ENCODE results near the gene RHOB. TPM values are rescaled to one million over a fixed set of nuclear protein-coding genes. Genes with fewer than 3 reads are reported as not detected.

The RHOB gene
- polyA plus RNA-seq, 1 of the 3 experiments (the other 2 are of a cell fraction), result 50.3 TPM

DNA sequence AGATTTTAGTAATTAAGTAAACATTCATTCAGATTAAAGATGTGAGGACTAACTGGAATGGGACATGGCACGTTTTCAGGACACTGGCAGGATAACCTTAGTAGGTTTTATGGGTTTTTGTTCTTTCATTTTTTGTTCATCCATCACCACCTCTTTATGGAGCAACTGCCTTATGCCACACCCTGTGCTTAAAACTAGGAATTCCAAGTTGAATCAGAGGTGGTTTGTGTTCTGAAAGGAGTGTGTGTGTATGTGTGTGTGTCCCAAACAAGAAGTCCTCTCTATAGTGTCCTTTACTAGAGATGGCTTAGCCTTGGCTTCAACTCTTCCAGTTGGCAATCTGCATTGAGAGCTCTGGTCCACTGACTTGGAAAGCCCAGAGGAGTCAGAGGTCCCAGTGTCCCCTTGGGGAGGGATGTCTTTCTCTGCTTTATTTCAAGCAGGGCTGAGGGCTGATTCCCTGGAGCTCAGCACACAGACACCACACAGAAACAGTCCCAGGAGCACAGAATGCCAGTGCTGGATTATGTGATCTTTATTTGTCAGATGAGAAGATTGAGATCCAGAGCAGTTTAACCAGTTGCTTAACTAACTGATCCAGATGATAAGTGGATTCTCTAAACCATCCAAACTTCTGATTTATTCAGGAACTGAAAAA is 25.2 kb downstream of the RHOB start (continued):
- TF ChIP-seq, protein P1, sequence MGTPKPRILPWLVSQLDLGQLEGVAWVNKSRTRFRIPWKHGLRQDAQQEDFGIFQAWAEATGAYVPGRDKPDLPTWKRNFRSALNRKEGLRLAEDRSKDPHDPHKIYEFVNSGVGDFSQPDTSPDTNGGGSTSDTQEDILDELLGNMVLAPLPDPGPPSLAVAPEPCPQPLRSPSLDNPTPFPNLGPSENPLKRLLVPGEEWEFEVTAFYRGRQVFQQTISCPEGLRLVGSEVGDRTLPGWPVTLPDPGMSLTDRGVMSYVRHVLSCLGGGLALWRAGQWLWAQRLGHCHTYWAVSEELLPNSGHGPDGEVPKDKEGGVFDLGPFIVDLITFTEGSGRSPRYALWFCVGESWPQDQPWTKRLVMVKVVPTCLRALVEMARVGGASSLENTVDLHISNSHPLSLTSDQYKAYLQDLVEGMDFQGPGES (IDR thresholded peaks at IDR 0.05; ENCODE audit: low read depth, low read length), result no peak
- TF ChIP-seq MXI1 (IDR thresholded peaks at IDR 0.05; ENCODE audit: low read depth, low read length), result no peak

DNA sequence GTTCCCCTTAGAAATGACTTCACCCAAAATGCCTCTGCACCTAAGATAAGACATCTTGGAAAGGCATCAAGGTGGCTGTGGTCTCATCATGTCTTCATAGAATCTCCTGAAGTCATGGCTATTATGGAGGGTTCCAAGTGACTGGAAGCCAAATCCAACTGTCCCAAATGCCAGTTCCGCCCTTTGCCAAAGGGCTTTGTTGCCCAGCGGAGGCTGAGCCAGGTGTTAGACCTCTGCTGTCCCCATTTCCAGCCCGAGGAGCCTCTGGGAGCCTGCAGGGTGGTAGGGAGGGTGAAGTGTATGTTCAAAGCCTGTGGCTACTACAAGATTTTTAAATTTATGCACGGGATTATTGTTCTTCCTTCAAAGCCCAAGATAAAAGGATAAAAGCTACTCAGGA is 25.7 kb downstream of the RHOB start:
- DNase-seq, result no peak
- H3K27ac ChIP-seq (ENCODE audit: low read depth in 2 of 2, low read length in 1 of 2), result no peak overlapping the region
- no peaks in the 10 kb centered on the region for H3K36me3 ChIP-seq (replicated peaks in 1 of 2; ENCODE audit: control insufficient read depth in 1 of 2, insufficient read depth in 2 of 2, low read length in 1 of 2)
- H3K27me3 ChIP-seq (ENCODE audit: insufficient read depth), result no peaks in the 10 kb centered on the region
- no peaks in the 10 kb centered on the region for H4K20me1 ChIP-seq (ENCODE audit: insufficient read depth)
- no peaks in the 10 kb centered on the region for H3F3A ChIP-seq (replicated peaks; ENCODE audit: insufficient read depth)
- H3K9ac ChIP-seq, result no peak overlapping the region
- no peaks in the 10 kb centered on the region for H3K79me2 ChIP-seq (ENCODE audit: insufficient read depth)
- peaks cover 0 to 16% of the 10 kb centered on the region in 2 experiments; a peak in 1 of 4 replicates for H3K4me1 ChIP-seq (ENCODE audit: control insufficient read depth in 1 of 2, insufficient read depth in 2 of 2, low read depth in 1 of 2, low read length in 1 of 2)
- no peak overlapping the region for H3K4me2 ChIP-seq
- no peaks in the 10 kb centered on the region for H3K9me3 ChIP-seq
- WGBS (ENCODE audit: low lambda C conversion rate), result 70% methylated on average over 4 of the region's 4 CpGs
- ChIA-PET CTCF (interaction anchor here (1.4 to 2.1 kb wide), 3 partner anchors 76 to 170 kb away, joined by 3 to 6 read pairs (median 5); no protein-coding TSS in a partner anchor), POLR2A (interaction anchor here (1.1 kb wide), 1 partner anchor 26 kb away, joined by 5 read pairs; the partner anchor contains the start of gene RHOB)
- TF ChIP-seq CHD2 (IDR thresholded peaks at IDR 0.05; ENCODE audit: low read length, partially characterized antibody) (no peak), RXRA (IDR thresholded peaks at IDR 0.05; ENCODE audit: borderline replicate concordance, low read depth) (no peak), ELF1 (IDR thresholded peaks at IDR 0.05) (no peak), RCOR1 (IDR thresholded peaks at IDR 0.05; ENCODE audit: low read length) (no peak), MEF2A (IDR thresholded peaks at IDR 0.05; ENCODE audit: borderline replicate concordance, low read depth) (no peak), POLR2AphosphoS5 (IDR thresholded peaks at IDR 0.05; ENCODE audit: low read depth, low read length) (no peak), YY1 (IDR thresholded peaks at IDR 0.05; ENCODE audit: low read depth) (no peak), GABPA (IDR thresholded peaks at IDR 0.05; ENCODE audit: low read depth) (no peak), SIN3A (IDR thresholded peaks at IDR 0.05; ENCODE audit: borderline replicate concordance, low read depth, low read length) (no peak), JUND (IDR thresholded peaks at IDR 0.05) (no peak), GATA2 (CRISPR knock-in tag; IDR thresholded peaks at IDR 0.05) (no peak), MXI1 (IDR thresholded peaks at IDR 0.05; ENCODE audit: low read depth, low read length) (no peak), NRF1 (IDR thresholded peaks at IDR 0.05; ENCODE audit: low read depth, low read length) (no peak), NFIC (IDR thresholded peaks at IDR 0.05; ENCODE audit: borderline replicate concordance) (no peak), FOXJ3 (CRISPR knock-in tag; IDR thresholded peaks at IDR 0.05) (no peak)
- TF ChIP-seq, protein P2, sequence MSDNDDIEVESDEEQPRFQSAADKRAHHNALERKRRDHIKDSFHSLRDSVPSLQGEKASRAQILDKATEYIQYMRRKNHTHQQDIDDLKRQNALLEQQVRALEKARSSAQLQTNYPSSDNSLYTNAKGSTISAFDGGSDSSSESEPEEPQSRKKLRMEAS (IDR thresholded peaks at IDR 0.05; ENCODE audit: low read depth), result no peak
- TF ChIP-seq, protein P3, sequence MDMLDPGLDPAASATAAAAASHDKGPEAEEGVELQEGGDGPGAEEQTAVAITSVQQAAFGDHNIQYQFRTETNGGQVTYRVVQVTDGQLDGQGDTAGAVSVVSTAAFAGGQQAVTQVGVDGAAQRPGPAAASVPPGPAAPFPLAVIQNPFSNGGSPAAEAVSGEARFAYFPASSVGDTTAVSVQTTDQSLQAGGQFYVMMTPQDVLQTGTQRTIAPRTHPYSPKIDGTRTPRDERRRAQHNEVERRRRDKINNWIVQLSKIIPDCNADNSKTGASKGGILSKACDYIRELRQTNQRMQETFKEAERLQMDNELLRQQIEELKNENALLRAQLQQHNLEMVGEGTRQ (IDR thresholded peaks at IDR 0.05; ENCODE audit: borderline replicate concordance, low read depth, low read length), result no peak
- TF ChIP-seq, protein P4, sequence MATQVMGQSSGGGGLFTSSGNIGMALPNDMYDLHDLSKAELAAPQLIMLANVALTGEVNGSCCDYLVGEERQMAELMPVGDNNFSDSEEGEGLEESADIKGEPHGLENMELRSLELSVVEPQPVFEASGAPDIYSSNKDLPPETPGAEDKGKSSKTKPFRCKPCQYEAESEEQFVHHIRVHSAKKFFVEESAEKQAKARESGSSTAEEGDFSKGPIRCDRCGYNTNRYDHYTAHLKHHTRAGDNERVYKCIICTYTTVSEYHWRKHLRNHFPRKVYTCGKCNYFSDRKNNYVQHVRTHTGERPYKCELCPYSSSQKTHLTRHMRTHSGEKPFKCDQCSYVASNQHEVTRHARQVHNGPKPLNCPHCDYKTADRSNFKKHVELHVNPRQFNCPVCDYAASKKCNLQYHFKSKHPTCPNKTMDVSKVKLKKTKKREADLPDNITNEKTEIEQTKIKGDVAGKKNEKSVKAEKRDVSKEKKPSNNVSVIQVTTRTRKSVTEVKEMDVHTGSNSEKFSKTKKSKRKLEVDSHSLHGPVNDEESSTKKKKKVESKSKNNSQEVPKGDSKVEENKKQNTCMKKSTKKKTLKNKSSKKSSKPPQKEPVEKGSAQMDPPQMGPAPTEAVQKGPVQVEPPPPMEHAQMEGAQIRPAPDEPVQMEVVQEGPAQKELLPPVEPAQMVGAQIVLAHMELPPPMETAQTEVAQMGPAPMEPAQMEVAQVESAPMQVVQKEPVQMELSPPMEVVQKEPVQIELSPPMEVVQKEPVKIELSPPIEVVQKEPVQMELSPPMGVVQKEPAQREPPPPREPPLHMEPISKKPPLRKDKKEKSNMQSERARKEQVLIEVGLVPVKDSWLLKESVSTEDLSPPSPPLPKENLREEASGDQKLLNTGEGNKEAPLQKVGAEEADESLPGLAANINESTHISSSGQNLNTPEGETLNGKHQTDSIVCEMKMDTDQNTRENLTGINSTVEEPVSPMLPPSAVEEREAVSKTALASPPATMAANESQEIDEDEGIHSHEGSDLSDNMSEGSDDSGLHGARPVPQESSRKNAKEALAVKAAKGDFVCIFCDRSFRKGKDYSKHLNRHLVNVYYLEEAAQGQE (IDR thresholded peaks at IDR 0.05; ENCODE audit: low read depth, low read length), result no peak
- TF ChIP-seq, protein P5, sequence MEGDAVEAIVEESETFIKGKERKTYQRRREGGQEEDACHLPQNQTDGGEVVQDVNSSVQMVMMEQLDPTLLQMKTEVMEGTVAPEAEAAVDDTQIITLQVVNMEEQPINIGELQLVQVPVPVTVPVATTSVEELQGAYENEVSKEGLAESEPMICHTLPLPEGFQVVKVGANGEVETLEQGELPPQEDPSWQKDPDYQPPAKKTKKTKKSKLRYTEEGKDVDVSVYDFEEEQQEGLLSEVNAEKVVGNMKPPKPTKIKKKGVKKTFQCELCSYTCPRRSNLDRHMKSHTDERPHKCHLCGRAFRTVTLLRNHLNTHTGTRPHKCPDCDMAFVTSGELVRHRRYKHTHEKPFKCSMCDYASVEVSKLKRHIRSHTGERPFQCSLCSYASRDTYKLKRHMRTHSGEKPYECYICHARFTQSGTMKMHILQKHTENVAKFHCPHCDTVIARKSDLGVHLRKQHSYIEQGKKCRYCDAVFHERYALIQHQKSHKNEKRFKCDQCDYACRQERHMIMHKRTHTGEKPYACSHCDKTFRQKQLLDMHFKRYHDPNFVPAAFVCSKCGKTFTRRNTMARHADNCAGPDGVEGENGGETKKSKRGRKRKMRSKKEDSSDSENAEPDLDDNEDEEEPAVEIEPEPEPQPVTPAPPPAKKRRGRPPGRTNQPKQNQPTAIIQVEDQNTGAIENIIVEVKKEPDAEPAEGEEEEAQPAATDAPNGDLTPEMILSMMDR (IDR thresholded peaks at IDR 0.05), result no peak
- TF ChIP-seq, protein P6, sequence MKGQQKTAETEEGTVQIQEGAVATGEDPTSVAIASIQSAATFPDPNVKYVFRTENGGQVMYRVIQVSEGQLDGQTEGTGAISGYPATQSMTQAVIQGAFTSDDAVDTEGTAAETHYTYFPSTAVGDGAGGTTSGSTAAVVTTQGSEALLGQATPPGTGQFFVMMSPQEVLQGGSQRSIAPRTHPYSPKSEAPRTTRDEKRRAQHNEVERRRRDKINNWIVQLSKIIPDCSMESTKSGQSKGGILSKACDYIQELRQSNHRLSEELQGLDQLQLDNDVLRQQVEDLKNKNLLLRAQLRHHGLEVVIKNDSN (IDR thresholded peaks at IDR 0.05; ENCODE audit: borderline replicate concordance, low read depth), result no peak
- no peak overlapping the region for H3K4me3 ChIP-seq (ENCODE audit: low read depth in 2 of 2, low read length in 1 of 2)
- no peak overlapping the region for H2AFZ ChIP-seq (ENCODE audit: low read depth)
- H3K9me2 ChIP-seq, result no peaks in the 10 kb centered on the region

Data from SK-N-SH (cell line).